Measurements from ENCODE around the gene TMEM151B.
"Not testable (repeated sequence)": the region's sequence is repeated elsewhere in the genome, so short reads cannot be mapped to it uniquely, and the experiment has no call there.

TMEM151B gene

GRCh38 chr6:44307217-44307616, 37.0 kb downstream of the TMEM151B start:
- DNase-seq, result no peak

GRCh38 chr6:44309092-44309491, 38.8 kb downstream of the TMEM151B start:
- no peak for DNase-seq

- no peak for DNase-seq
Measured at GRCh38 chr6:44309631-44310030, 39.4 kb downstream of the TMEM151B start.

GRCh38 chr6:44310241-44310640, 40.0 kb downstream of the TMEM151B start:
- no peak for DNase-seq

GRCh38 chr6:44311304-44311703, 41.1 kb downstream of the TMEM151B start:
- DNase-seq, result no peak

- DNase-seq, result no peak
Measured at GRCh38 chr6:44311767-44312166, 41.5 kb downstream of the TMEM151B start.

GRCh38 chr6:44312901-44313788, 42.9 kb downstream of the TMEM151B start, which contains the start of gene AARS2:
TSS of gene AARS2 (minus strand) at chr6:44313347. CDS start at chr6:44313323, 24 bp downstream.
- DNase-seq, result peak; percentile 69

GRCh38 chr6:44314657-44315056, 44.4 kb downstream of the TMEM151B start:
- DNase-seq, result not testable (repeated sequence)

- no peak for DNase-seq
Measured at GRCh38 chr6:44315516-44315915, 45.3 kb downstream of the TMEM151B start.

GRCh38 chr6:44315951-44316350, 45.7 kb downstream of the TMEM151B start:
- DNase-seq, result no peak

GRCh38 chr6:44316481-44316880, 46.2 kb downstream of the TMEM151B start:
- no peak for DNase-seq

- not testable (repeated sequence) for DNase-seq
Measured at GRCh38 chr6:44317136-44317631, 46.9 kb downstream of the TMEM151B start.

- no peak for DNase-seq
Measured at GRCh38 chr6:44321210-44321609, 51.0 kb downstream of the TMEM151B start.

- no peak for DNase-seq
Measured at GRCh38 chr6:44327096-44327495, 56.8 kb downstream of the TMEM151B start.

GRCh38 chr6:44327760-44328159, 57.5 kb downstream of the TMEM151B start:
- no peak for DNase-seq

GRCh38 chr6:44328203-44328602, 58.0 kb downstream of the TMEM151B start:
- not testable (repeated sequence) for DNase-seq

- no peak for DNase-seq
Measured at GRCh38 chr6:44329858-44330257, 59.6 kb downstream of the TMEM151B start.

GRCh38 chr6:44332585-44332984, 62.3 kb downstream of the TMEM151B start:
- DNase-seq, result no peak

- DNase-seq, result no peak
Measured at GRCh38 chr6:44333273-44333919, 63.1 kb downstream of the TMEM151B start.

- no peak for DNase-seq
Measured at GRCh38 chr6:44333942-44334341, 63.7 kb downstream of the TMEM151B start.

GRCh38 chr6:44335631-44336030, 65.4 kb downstream of the TMEM151B start:
- no peak for DNase-seq

GRCh38 chr6:44338228-44339122, 68.2 kb downstream of the TMEM151B start:
- no peak for DNase-seq

- DNase-seq, result no peak
Measured at GRCh38 chr6:44339301-44339700, 69.1 kb downstream of the TMEM151B start.

All from activated gamma-delta T cell (primary cell).